Lung microvascular endothelial cell (primary cell): ENCODE measurements around the gene YWHAG. TPM values are rescaled to one million over a fixed set of nuclear protein-coding genes. Genes with fewer than 3 reads are reported as not detected.
"Not testable (repeated sequence)": the region's sequence is repeated elsewhere in the genome, so short reads cannot be mapped to it uniquely, and the experiment has no call there.

Source experiments
- DNase-seq, 2 donors: peaks; one replicate each; pipeline versions ENCODE4 v3.0.0 to v3.0.0-alpha.2; 2010; ENCODE audit warnings: low read depth in 2 of 2
- total RNA-seq: library from RNA; depleted of rRNA; stranded (reverse); fragments of >200 nt; gene quantifications from 2 replicates; pipeline ENCODE4 v1.2.1, GENCODE V29; 2014

Gene YWHAG
- total RNA-seq, 1 donor from 2014 or later, result 98.4 TPM

GRCh38 chr7:76296743-76297740 lies 61.7 kb downstream of the YWHAG start:
- no peak for DNase-seq

- DNase-seq, result peak; percentile 66 to 95
These were observed 64.3 kb downstream of the YWHAG start for GRCh38 chr7:76294344-76295024.

GRCh38 chr7:76293407-76293901 lies 65.3 kb downstream of the YWHAG start:
- DNase-seq, result peak in 1 of 2 donors; percentile 70

- not testable (repeated sequence) for DNase-seq
These were observed 65.9 kb downstream of the YWHAG start for GRCh38 chr7:76292911-76293310.

GRCh38 chr7:76292213-76292573 lies 66.6 kb downstream of the YWHAG start:
- peak; percentile 93 to 98 for DNase-seq

GRCh38 chr7:76291351-76292212 lies 67.2 kb downstream of the YWHAG start:
- DNase-seq, result peak; percentile 97 to 99

- not testable (repeated sequence) for DNase-seq
These were observed 67.9 kb downstream of the YWHAG start for GRCh38 chr7:76290847-76291350.

GRCh38 chr7:76286842-76287403 lies 71.9 kb downstream of the YWHAG start:
- no peak for DNase-seq

GRCh38 chr7:76285604-76286374 lies 73.0 kb downstream of the YWHAG start:
- no peak for DNase-seq

GRCh38 chr7:76283254-76284159 lies 75.3 kb downstream of the YWHAG start:
- no peak for DNase-seq

- DNase-seq, result peak in 1 of 2 donors; percentile 33
These were observed 76.2 kb downstream of the YWHAG start for GRCh38 chr7:76282344-76283253.

- no peak for DNase-seq
These were observed 77.0 kb downstream of the YWHAG start for GRCh38 chr7:76281706-76282343.

GRCh38 chr7:76281006-76281705 lies 77.6 kb downstream of the YWHAG start:
- no peak for DNase-seq

GRCh38 chr7:76280408-76280807 lies 78.4 kb downstream of the YWHAG start:
- no peak for DNase-seq

- no peak for DNase-seq
These were observed 80.3 kb downstream of the YWHAG start for GRCh38 chr7:76278540-76278939.
